ENCODE measurements around the gene SH3YL1.
"Not testable (repeated sequence)": the region's sequence is repeated elsewhere in the genome, so short reads cannot be mapped to it uniquely, and the experiment has no call there.

The SH3YL1 gene

GRCh38 chr2:184695-185094, 79.1 kb downstream of the SH3YL1 start:
- DNase-seq (ENCODE audit: low read depth in 2 of 3, low spot score in 2 of 3), result no peak

- no peak for DNase-seq (ENCODE audit: low read depth in 2 of 3, low spot score in 2 of 3)
Observed at GRCh38 chr2:182509-183122, 81.2 kb downstream of the SH3YL1 start.

GRCh38 chr2:180311-180710, 83.5 kb downstream of the SH3YL1 start:
- no peak for DNase-seq (ENCODE audit: low read depth in 2 of 3, low spot score in 2 of 3)

- no peak for DNase-seq (ENCODE audit: low read depth in 2 of 3, low spot score in 2 of 3)
Observed at GRCh38 chr2:179886-180285, 83.9 kb downstream of the SH3YL1 start.

- DNase-seq (ENCODE audit: low read depth in 2 of 3, low spot score in 2 of 3), result no peak
Observed at GRCh38 chr2:177733-178132, 86.1 kb downstream of the SH3YL1 start.

- no peak for DNase-seq (ENCODE audit: low read depth in 2 of 3, low spot score in 2 of 3)
Observed at GRCh38 chr2:176917-177316, 86.9 kb downstream of the SH3YL1 start.

- DNase-seq (ENCODE audit: low read depth in 2 of 3, low spot score in 2 of 3), result no peak
Observed at GRCh38 chr2:175880-176820, 87.7 kb downstream of the SH3YL1 start.

- no peak for DNase-seq (ENCODE audit: low read depth in 2 of 3, low spot score in 2 of 3)
Observed at GRCh38 chr2:175161-175786, 88.6 kb downstream of the SH3YL1 start.

- not testable (repeated sequence) for DNase-seq (ENCODE audit: low read depth in 2 of 3, low spot score in 2 of 3)
Observed at GRCh38 chr2:172120-172519, 91.7 kb downstream of the SH3YL1 start.

GRCh38 chr2:169741-170140, 94.1 kb downstream of the SH3YL1 start:
- no peak for DNase-seq (ENCODE audit: low read depth in 2 of 3, low spot score in 2 of 3)

All from activated CD8-positive, alpha-beta memory T cell treated with anti-CD3 and anti-CD28 coated beads for 48 hours (primary cell).